Measurements from ENCODE around the gene GRID1.

Gene GRID1

DNA sequence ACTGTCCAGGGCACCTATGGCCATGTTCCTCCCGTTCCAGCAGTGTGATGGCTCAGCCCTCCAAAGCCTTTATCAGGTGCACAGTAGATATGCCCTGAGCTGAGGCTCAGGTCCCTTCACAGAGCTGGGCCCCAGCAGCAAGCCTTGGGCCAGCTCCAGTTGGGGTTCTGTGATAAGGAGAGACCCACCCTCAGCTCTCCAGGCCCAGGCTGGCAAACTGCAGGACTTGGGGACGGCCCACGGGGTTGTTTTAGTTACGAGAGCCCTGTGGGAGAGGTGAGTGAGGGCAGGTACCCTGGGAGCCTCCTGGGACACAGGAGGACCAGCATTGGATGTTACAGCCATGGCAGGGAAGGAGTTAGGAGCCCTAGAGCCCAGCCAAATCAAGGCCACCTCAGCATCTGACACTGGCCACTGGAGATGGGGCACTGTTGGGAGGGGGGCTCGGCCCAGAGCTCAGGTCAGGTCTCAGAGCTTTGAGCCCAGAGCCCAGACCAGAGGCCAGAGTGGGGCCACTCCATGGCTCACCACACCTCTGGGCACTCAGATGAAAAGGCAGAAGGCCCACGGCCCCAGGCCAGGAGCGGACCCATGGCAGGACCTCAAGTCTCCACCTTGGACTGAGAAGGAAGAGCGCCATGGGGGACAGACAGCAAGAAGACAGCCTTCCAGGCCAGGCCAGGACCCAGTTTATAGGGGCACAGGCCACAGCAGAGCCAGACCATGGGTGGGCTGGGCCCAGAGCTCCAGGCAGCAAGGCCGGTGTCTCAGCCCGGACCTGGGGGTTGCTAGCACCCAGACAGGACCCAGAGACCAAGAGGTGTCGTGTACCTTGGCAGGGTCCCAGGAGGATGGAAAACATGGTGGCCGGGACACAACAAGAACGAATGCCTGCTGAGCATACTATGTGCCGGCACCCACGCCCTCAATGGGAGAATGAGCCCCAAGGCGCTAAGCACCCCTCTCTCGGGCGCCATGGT, 12.8 kb downstream of the GRID1 start:
- DNase-seq = no peak

DNA sequence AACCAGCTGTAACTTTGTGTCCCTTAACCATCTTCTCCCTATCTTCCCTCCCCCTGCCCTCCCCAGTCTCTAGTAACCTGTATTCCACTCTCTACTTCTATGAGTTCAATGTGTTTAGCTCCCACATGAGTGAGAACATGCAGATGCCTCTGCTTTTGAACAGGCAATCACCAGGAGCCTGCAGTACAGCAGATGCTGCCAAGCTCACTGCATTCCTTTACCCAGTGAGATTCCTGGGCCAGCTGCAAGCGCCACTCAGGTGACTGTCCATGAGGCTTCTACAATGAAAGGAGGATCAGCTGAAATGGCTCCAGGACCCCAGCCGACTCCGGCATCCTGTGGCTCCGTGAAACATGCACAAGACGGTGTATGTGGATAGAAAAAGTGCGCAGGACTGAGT, 15.7 kb downstream of the GRID1 start:
- no peak for DNase-seq

DNA sequence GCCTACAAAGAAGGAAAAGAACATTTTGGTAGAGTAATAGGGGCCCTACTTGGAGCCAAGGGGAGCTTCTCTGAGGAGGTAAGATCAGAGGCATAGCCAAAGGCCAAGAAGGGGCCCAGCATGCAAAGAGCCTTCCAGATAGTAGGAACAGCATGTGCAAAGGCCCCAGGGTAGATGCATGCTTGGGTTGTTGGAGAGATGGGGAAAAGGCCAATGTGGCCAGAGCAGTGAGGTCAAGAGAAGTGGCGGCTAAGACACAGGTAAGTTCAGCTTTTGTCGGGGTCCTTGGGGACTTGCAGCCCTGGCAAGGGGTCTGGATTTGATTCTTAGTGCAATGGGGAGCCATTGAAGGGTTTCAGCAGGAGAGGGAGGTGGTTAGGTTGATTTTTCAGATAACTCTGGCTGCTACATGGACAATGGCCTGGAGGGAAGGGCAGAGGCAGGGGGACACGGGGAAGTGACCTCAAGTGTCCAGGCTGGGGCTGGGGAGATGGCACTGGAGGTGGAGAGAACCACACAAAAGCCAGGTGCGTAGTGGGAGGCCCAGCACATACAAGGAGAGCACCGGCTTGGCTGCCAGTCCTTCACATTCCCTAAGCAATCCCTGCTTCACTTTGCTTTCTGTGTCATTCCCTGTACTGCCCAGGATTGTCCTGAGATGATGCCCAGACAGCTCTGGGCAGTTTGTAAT, 16.5 kb downstream of the GRID1 start:
- no peak for DNase-seq

DNA sequence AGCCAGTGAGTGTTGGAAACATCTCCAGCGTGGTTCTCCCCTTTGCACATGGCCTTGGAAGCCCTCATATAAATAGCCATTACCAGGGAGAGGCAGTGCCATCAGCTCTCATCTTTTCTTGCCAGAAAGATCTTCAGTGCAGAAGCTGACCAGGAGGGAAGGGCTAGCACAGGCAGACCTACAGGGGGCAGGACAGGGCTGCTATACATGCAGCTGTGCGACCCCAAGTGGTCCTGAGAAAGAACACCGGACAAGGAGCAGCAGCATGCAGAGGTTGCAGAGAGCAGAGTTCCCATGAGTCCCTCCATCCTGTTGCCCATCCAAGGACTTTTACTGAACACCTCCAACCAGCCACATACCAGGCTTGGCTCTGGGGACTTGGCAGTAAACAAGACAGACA, 17.1 kb downstream of the GRID1 start:
- no peak for DNase-seq

DNA sequence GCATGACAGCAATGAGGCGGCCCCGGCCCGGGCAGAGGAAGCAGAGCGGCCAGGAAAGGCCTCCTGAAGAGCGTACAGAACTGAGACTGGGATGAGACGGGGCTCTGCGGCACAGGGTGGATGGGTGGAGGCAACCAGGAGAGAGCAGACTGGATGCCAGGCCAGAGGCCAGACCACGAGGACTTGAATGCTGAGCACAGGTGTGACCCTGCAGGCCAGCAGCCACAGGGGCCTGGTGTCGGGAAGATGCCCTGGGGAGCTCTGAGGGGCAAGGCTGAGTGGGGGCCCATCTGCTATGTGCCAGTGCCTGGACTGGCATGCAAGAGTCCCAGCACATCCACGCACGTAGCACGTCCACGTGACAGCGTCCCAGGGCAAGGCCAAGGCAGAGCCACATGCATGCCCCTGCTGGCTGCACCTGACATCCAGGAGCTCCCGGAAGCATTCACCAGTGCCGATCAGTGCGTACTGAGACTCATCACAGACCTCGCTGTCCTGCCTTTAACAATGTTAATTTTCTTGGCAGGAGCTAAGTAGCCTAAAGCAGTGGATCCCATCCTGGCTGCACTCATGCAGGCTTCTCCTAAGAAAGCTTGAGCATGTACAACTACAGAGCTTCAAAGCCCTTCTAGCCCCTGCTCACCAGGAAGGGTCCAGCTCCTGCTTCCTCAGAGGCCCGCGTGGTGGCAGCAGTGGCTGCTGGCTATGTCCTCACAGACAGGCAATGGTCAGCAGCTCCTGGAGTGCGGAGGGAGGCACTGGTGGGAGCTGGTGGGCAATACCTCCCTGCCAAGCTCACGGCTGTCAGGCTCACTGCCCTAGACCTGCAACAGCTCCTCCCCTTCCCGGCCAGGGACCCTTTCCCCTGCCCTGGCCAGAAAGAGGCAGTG, 18.0 kb downstream of the GRID1 start:
- no peak for DNase-seq

DNA sequence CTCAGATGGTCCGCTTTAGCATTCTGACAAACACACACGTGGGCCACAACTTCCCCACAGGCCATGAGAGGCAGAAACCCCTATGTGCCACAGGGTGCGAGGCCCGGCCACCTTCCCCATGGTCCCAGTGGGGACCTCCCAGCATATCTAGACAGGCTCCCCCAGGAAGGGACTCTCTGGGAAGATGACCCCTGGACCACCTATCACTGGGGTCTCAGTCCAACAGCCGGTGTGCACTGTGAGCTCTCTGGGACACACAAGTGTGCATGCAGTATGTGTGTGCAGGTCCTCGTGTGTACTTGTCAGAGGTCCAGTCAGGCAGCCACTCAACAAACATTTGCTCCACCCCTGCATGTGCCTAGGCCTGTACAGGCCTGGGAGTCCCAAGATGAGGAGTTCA, 18.7 kb downstream of the GRID1 start:
- no peak for DNase-seq

DNA sequence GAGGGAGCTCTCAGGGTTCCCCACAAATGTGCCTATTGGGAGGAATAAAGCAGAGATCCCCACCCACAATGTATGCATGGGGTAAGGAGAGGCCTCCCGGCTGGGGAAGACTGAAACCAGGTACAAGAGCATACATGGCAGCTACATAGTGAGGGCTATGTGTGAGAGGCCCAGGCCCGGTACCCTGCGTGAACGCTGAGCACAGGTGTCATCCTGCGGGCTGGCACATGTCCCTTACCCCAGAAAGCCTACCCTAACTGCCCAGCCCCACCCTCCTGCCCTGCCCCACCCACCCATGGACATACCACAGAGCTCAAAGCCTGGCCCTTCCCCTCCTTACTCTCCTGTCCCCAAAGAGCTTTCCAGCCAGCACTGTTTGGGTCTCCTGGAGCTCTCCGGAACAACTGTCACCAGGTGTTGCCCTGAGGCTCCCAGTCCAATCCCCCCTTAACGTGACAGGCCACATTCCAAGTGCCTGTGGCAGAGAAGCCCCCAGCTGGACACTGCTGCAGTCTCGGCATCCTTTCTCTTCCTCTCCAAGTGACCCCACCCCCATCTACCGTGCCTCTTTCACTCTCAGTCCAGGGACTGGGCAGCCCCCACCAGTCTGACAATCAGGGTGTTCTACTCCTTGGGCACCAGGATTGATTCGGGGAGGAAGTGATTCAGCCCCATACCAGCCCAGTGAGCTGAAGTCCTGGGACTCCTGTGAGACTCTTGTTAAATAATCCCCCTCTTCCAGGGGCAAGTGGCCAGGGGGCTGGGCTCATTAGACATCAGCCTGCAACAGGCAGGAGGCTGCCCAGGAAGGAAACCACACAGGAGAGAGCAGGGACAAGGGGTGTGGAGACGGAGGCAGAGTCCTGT, 19.6 kb downstream of the GRID1 start:
- no peak for DNase-seq

DNA sequence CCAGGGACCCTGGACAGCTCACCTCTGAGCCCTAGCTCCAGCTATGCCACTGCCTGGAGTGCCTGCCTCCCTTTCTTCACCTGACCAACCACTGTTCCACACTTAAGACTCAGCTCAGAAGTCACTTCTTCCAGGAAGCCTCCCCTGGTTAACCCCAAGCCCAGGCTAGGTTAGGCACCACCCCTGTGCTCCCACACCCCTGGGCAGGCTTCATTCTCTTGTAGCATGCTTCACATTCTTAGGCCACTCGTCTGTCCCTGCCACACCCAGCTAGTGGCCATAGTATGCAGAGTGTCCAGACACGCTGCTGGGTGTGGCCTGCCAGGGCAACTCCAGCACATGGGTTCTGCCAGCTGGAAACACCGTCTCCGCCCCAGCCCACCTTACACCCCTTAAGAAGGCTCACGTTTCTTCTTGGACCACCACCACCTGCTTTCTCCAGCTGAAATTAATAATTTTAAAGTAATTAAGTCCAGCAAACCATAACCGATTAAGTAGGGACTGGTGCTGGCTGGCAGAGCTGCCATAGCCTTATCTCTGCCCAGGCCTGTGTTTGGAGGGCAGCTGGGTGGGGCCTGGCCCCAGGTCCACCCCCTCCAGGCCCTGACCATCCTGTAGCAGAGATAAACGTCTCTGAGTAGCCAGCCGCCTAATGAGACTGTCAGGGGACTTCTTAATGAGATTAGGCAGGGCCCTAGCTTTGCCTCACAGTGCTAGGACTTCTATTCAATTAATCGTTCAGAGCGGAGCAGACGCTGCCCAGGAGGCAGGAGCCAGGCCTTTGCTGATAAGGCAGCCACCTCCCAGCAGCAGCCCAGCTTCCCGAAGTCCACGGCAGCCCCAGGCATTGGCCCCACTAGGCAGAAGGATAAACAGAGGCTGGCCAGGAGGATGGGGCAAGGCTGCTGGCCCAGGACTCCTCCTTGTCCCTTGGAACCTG, 20.5 kb downstream of the GRID1 start:
- DNase-seq = no peak

DNA sequence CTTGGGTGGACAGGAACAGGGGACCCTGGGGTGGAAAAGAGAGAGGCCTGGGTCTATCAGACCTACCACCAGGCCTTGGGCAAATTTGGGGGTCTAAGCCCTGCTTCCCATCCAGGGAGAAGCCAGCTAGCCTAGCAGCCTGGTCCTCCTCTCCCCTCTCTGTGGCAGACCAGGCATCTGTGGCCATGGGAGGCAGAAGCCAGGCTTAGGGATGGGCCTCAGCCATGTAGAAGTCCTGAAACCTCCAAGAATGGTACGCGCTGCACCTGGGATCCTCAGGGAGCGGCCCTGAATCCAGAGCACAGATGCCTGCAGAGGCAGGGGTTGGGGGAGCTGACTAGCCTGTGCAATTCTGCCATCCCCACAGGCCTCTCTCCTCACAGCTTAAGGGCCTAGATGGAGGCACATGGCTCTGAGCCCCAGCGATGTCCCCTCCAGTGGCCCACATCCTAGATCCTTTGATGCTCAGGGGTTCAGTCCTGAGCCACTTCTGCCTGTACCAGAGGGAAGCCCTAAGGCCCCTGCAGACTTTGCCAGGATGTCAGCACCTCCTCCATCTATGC, 21.2 kb downstream of the GRID1 start:
- DNase-seq = no peak

DNA sequence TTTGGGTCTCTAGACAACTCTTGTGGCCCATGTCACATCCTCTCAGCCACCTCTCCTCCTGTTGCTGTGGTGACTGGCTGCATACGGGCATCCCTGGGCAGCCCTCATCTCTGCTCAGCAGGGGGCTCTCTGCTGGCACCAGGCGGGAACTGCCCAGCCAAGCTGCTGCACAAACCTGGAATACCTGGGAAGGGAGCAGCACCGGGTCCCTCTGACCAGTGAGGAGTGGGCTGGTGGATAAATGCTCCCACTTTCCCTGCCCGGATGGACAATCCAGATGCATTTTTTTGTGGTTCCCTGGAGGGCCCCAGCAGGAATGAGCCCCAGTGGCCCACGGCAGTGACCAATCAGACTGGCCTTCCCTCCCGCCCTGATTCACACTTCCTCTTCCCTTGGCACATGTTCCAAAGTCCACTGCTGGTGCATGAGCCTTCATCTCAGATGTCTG, 21.9 kb downstream of the GRID1 start:
- DNase-seq = peak; percentile 15 to 32

DNA sequence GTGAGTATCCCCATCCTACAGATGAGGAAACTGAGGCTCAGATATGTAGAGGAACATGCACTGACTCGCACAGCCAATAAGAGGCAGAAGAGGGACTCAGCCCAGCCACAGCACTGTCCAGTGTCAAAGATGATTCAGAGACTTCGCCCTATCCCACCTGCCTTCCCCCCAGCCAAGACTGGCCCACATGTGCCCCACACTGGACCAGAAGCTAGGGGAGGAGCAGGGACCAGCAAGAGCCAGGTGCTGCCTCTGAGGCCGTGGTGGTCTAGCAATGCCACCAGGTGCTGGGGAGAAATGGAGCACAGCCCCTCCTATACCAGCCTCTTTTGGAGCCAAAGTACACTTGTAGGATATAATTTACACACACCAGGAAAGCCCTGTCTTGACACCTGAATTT, 22.3 kb downstream of the GRID1 start:
- no peak for DNase-seq

DNA sequence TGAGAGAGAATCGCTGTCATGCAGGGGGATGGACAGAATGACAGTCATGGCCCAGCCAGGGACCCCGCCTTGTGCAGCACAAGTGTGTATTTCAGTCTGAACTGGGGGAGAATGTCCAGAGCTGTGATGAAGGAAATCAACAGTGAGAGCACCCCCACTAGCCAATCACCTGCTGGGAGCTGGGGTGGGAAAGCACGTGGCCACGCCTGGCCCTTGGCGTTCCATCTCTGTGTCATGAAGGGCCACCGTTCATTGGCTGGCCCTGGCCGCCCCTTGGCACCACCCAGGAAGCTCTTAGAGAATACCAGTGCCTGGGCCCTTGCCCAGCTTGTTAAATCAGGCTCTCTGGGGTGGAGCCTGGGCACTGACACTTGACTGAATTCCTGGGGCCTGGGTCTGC, 22.8 kb downstream of the GRID1 start:
- DNase-seq = no peak

DNA sequence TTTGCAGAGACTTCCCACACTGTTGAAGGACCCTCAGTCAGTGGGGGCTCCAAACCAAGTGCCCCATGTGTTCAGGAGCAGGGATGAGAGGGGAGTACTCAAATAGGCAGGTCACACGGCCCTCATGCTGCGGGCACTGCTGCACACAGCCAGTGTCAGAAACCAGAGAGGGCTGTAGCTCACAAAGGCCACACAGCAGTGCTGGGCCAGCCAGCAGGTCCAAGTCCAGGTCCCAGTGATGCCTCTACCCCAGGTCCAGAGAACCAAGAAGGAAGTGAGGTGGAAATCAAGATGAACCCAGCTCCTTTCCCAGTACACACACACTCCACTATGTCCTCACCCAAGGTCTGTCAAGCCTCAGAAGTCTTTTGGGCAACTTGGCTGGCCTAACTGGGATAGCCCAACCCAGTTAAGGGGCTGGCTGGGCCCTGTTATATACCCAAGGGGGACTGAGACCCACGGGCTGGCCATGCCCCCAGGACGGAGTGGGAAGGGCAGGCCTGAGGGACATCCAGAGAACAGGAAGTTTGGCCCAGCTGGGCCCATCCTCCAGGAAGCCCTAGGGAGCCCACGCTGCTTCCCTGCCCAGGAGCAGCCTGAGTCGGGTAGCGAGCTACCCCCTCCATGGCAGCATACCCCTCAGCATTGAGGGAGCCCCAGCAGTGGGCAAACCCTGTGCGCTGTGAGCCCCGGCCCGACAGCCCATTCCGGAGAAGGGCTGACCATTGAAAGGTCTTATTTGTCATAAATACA, 24.3 kb downstream of the GRID1 start:
- DNase-seq = no peak

DNA sequence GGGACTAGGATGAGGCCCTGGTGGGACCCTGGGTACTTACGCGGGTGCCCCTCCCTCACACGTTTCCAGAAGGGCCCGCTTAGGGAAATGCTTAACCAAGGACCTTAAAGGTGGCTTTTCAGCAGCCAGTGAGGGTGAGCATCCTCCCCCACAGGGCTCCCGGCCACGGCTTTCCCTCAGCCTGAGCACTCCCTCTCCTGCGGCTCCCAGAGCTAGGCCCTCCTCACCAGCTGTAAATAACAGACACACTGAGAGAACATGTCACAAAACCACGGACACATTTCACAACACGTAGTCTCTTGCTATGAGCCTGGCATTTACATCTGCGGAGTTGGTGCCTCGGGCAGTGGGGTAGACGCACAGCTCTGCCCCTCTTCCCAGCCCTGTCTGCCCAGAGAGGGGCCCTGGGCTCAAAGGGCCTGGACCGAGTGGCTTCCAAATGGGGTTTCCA, 25.2 kb downstream of the GRID1 start:
- DNase-seq = no peak

DNA sequence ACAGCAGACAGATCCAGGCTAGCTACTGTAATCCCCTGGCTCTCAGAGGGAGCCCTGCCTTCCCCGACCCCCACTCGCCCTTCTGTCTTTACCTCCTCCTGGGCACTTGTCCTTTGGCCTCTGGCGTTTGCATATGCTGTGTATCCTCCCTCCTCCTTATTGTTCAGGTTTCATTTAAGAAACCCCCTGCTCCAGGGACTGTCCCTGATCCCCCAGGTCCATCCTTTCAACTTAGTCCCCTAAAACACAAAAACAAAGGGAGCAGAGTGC, 25.7 kb downstream of the GRID1 start:
- DNase-seq = no peak

DNA sequence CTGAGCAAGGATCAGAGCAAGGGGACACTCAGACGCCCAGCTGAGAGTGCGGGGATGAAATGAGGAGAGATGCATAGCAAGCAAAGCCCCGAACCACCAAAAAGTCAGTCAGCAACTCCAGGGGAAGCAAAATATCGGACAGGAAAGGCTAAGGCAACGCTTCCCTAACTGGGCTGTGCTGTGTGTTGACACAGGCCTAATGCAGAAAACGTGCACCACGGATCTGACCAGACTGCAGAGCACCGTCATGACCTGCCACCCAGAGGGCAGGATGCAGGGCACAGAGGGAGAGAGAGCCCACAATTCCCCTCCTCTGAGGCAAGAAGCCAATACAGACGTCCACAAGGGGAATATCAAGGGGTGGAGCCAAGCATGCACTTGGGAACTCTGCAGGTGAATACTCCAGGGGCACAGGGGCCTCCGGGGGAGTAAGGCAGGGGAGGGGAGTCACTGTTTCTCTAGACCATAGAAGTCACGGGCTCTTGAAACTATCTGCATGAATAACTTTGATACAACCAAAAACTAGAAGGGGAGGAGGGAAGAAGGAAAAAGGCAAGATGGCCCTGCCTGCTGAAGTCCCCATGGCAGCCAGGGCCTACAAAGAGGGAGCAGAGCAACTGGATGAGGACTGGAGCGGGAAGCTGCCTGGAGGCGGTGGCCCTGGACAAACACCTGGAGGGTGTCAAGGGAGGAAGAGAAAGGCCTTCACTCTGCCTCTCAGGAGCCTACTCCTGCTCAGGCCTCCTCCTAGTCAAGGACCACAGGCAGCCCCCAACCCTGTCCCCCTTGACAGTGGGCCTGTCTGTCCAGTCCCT, 26.2 kb downstream of the GRID1 start:
- no peak for DNase-seq

DNA sequence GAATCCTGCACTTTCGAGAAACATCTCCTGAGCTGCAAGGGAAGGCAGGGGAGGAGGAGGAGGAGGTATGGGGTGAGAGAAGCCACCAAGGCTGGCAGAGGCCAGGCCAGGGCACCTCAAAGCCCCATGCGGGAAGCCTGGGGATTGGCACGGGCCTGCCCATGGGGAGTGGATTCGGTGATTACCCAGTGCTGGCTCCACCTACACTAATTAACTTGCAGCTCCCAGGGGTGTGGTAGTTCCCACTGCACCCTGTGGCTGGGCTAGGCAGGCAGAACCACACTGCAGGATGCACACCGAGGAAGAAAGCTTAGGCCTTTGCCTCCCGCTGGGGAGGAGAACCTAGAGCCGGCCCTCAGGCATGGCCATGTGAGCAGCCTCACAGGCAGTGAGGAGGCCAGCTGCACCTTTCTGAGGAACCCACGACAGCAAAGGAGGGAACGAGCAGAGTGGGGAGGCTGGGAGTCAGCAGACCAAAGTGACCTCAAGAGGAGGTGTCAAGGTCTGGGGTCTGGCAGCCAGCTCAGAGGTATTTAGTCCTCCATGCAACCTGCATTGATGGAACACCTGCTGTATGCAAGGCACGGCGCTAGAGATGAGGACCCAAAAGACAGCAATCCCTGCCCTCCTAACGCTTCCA, 27.2 kb downstream of the GRID1 start:
- DNase-seq = no peak

DNA sequence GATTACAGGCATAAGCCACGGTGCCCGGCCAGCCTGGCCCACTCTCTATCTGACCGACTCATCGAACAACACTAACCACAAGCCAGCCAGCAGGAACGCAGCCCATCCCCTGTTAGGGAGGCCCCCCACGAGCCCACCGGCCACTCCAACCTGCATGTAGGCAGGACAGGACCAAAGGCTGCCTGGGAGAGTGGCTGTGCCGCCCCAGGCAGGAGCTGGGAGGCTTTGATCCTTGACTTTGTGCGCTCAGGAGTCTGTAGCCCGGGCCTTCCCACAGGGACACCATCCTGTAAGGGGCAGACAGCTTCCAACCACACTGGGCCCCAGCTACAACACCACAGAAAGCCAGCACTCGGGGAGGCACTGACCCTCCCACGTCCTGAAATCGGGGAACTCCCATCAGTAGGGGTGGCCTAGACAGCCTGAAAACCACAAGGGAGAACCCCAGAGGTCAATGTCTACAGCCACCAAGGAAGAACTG, 29.4 kb downstream of the GRID1 start:
- peak; percentile 53 to 77 for DNase-seq

Measured in inflammatory macrophage (primary cell).